B cell (primary cell): ENCODE data around the gene GLG1. TPM values are rescaled to one million over a fixed set of nuclear protein-coding genes. Genes with fewer than 3 reads are reported as not detected.
"Not testable (repeated sequence)": the region's sequence is repeated elsewhere in the genome, so short reads cannot be mapped to it uniquely, and the experiment has no call there.

ENCODE experiments used
- ATAC-seq: fragments of 200-7000 bp; cut with Tn5 transposase; one replicate; pipeline ENCODE4 v1.10.0; 2021; ENCODE audit warnings: low read depth, mild to moderate bottlenecking, moderate number of reproducible peaks, moderate library complexity
- CTCF ChIA-PET: fragments of 350-600 bp; sonication (Branson Sonifier 250); formaldehyde crosslinking; loops from one replicate; lab custom pipeline; 2021; ENCODE audit warnings: antibody characterized with exemption, inconsistent platforms; lab: Charles Lee
- POLR2A ChIA-PET: fragments of 350-600 bp; sonication (Branson Sonifier 250); formaldehyde crosslinking; loops from one replicate; lab custom pipeline; 2021; ENCODE audit warnings: antibody characterized with exemption; lab: Charles Lee
- DNase-seq: peaks from one replicate; pipeline ENCODE4 v3.0.0; 2013
- H2AFZ ChIP-seq: 2 replicates; pipeline ENCODE4 v1.6.1; 2012; ENCODE audit warnings: mild to moderate bottlenecking, low read depth, low read length; ENCODE audit not compliant: insufficient read depth, poor library complexity, severe bottlenecking
- H3K27ac ChIP-seq, 2 donors: 1 replicate in 1 of 2; 2 replicates in 1 of 2; pipeline ENCODE4 v1.5.1; 2012 to 2013; ENCODE audit warnings: low read length in 2 of 2, mild to moderate bottlenecking in 2 of 2, moderate library complexity in 1 of 2
- H3K27me3 ChIP-seq, 4 experiments: fragments of 200-600 bp in 1 of 4; sonication (generic) in 1 of 4; replicated peaks in 1 of 4; 1 replicate in 2 of 4; 2 replicates in 2 of 4; pipeline versions ENCODE4 v1.6.1 to v1.7.0; 2013 to 2016; ENCODE audit warnings: low read length in 3 of 4, mild to moderate bottlenecking in 2 of 4, mixed read lengths in 1 of 4, moderate library complexity in 1 of 4; ENCODE audit not compliant: insufficient read depth in 4 of 4, control insufficient read depth in 3 of 4; ENCODE audit errors: control extremely low read depth in 1 of 4
- H3K36me3 ChIP-seq, 2 experiments: replicated peaks in 1 of 2; 1 replicate in 1 of 2; 2 replicates in 1 of 2; pipeline versions ENCODE4 v1.6.1 to v1.7.1; 2013; ENCODE audit warnings: low read length in 1 of 2; ENCODE audit not compliant: insufficient read depth in 2 of 2, control insufficient read depth in 1 of 2; ENCODE audit errors: control extremely low read depth in 1 of 2, extremely low read depth in 1 of 2
- H3K4me1 ChIP-seq, 2 donors: fragments of 200-600 bp in 1 of 2; sonication (generic) in 1 of 2; 1 replicate in 1 of 2; 2 replicates in 1 of 2; pipeline versions ENCODE4 v1.5.1 to v1.6.1; 2013 to 2017; ENCODE audit warnings: low read length in 2 of 2; ENCODE audit not compliant: control insufficient read depth in 2 of 2, insufficient read depth in 2 of 2
- H3K4me2 ChIP-seq: replicated peaks from 2 replicates; pipeline ENCODE3; 2012; ENCODE audit warnings: mild to moderate bottlenecking, low read depth, low read length; ENCODE audit not compliant: poor library complexity, severe bottlenecking
- H3K4me3 ChIP-seq, 5 experiments: fragments of 200-600 bp in 1 of 5; sonication (generic) in 1 of 5; 1 replicate in 3 of 5; 2 replicates in 2 of 5; pipeline versions ENCODE4 v1.5.1 to v1.7.0; 2011 to 2016; ENCODE audit warnings: low read length in 4 of 5, mild to moderate bottlenecking in 4 of 5, low read depth in 2 of 5, control low read depth in 1 of 5, moderate library complexity in 1 of 5; ENCODE audit not compliant: insufficient read depth in 1 of 5; ENCODE audit errors: control extremely low read depth in 1 of 5, extremely low read depth in 1 of 5
- H3K79me2 ChIP-seq: fragments of 200-600 bp; sonication (generic); one replicate; pipeline ENCODE4 v1.6.0; 2016; ENCODE audit warnings: low read length; ENCODE audit not compliant: control insufficient read depth, insufficient read depth
- H3K9ac ChIP-seq: fragments of 200-600 bp; sonication (generic); 2 replicates; pipeline ENCODE4 v1.6.1; 2017; ENCODE audit warnings: mild to moderate bottlenecking, low read length, moderate library complexity
- H3K9me3 ChIP-seq, 3 donors: one replicate each; pipeline versions ENCODE4 v1.6.1 to v1.7.1; 2013; ENCODE audit warnings: low read length in 2 of 3; ENCODE audit not compliant: control insufficient read depth in 2 of 3, insufficient read depth in 1 of 3; ENCODE audit errors: control extremely low read depth in 1 of 3
- H4K20me1 ChIP-seq: 2 replicates; pipeline ENCODE4 v1.6.0; 2012; ENCODE audit warnings: mild to moderate bottlenecking, low read length; ENCODE audit not compliant: insufficient read depth, control insufficient read depth, poor library complexity, severe bottlenecking
- H3K27ac Mint-ChIP-seq: one replicate; pipeline ENCODE4 v1.8.0; 2021; ENCODE audit warnings: mixed read lengths
- H3K27me3 Mint-ChIP-seq: one replicate; pipeline ENCODE4 v1.8.0; 2021; ENCODE audit warnings: mixed read lengths
- H3K4me1 Mint-ChIP-seq: one replicate; pipeline ENCODE4 v1.8.0; 2021; ENCODE audit warnings: mixed read lengths
- H3K4me3 Mint-ChIP-seq: one replicate; pipeline ENCODE4 v1.8.0; 2021; ENCODE audit warnings: mixed read lengths
- H3K9me3 Mint-ChIP-seq: one replicate; pipeline ENCODE4 v1.8.0; 2022; ENCODE audit warnings: mixed read lengths; ENCODE audit not compliant: insufficient read depth
- WGBS: methylation state at CpG from one replicate; pipeline ENCODE4 v1.1.5; 2013; ENCODE audit warnings: missing lambda C conversion rate; ENCODE audit not compliant: insufficient coverage; 5-methylcytosine and 5-hydroxymethylcytosine counted together
- intact Hi-C: fragments of 100-400 bp; cut with micrococcal nuclease; formaldehyde crosslinking; loops from one replicate; pipeline ENCODE4 v1.10.0; 2022
- polyA plus RNA-seq: library from polyadenylated mRNA; depleted of rRNA; stranded (reverse); fragments of >200 nt; gene quantifications from 2 replicates; pipeline ENCODE4 v1.2.3, GENCODE V29; 2012
- total RNA-seq, 2 donors: library from RNA; stranded (reverse); fragments of 120-200 nt in 1 of 2; gene quantifications; 1 replicate in 1 of 2; 2 replicates in 1 of 2; pipeline versions ENCODE4 v1.2.3 to v1.2.4, GENCODE V29; 2013 to 2022

Gene GLG1
- total and polyA plus RNA-seq, 2 donors (not counting 1 experiment from before 2014, with no cell fraction given): 28.3 to 114 TPM

DNA sequence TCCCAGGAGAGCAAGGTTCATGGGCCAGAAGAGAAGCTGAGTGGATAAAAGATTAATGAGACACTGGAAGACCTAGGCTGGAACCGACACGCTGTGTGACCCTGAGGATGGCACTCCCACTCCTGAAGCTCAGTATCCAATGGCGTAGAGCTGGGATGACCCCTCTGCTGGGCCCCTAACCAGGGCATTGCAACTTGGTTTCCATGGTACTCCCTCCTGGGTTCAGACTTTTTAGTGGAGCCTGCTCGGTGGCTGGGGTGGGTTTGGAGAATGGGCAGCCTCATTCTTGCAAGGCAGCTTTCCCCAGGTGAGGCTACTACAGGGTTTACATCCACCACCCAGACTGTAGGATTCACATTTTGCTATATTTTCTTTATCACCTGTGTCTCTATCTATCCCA is 183.2 kb downstream of the GLG1 start:
- CTCF ChIA-PET, ATAC-seq, H2AFZ ChIP-seq, H3K4me3 Mint-ChIP-seq, H3K27ac ChIP-seq, H3K4me1 ChIP-seq, H3K4me1 Mint-ChIP-seq, intact Hi-C loops, H3K27me3 Mint-ChIP-seq, H3K27me3 ChIP-seq, H3K79me2 ChIP-seq, DNase-seq, H3K4me2 ChIP-seq, H3K9ac ChIP-seq, H4K20me1 ChIP-seq, H3K27ac Mint-ChIP-seq, H3K9me3 Mint-ChIP-seq, H3K36me3 ChIP-seq, H3K4me3 ChIP-seq, H3K9me3 ChIP-seq: not testable (repeated sequence)
- POLR2A ChIA-PET: interaction anchor here (0.7 kb wide), 1 partner anchor 31 kb away, joined by 6 read pairs; no protein-coding TSS in a partner anchor
- WGBS: no CpG with 5 or more reads among the region's 4 CpGs

DNA sequence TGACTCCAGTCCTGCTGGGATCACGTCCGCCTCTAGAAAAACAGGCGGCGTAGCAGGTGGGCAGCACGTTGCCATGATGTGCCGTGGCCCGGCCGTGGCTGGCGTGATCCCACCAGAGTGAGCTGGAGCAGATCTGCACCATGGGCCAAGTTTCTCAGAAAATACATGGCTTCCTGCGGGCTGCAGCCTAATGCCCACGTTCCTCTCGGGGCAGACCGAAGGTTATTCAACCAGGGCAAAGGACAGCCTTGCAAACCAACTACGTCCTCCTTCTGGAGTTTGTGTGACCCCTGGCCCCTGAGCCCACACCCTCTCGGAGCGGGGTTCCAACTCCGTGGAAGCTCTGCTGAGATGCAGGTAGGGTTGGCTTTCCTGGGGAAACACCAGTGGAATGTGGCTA is 184.8 kb downstream of the GLG1 start:
- ATAC-seq, H3K27ac Mint-ChIP-seq, H3K4me1 Mint-ChIP-seq, H3K79me2 ChIP-seq, H3K27me3 Mint-ChIP-seq, H3K9me3 Mint-ChIP-seq, H3K4me3 ChIP-seq, H3K27ac ChIP-seq, H3K36me3 ChIP-seq, H2AFZ ChIP-seq, CTCF ChIA-PET, H3K9ac ChIP-seq, H3K4me1 ChIP-seq, DNase-seq, intact Hi-C loops, H4K20me1 ChIP-seq, H3K4me3 Mint-ChIP-seq, H3K4me2 ChIP-seq, H3K27me3 ChIP-seq, POLR2A ChIA-PET, H3K9me3 ChIP-seq: not testable (repeated sequence)
- 83% methylated on average over 2 of the region's 17 CpGs for WGBS

DNA sequence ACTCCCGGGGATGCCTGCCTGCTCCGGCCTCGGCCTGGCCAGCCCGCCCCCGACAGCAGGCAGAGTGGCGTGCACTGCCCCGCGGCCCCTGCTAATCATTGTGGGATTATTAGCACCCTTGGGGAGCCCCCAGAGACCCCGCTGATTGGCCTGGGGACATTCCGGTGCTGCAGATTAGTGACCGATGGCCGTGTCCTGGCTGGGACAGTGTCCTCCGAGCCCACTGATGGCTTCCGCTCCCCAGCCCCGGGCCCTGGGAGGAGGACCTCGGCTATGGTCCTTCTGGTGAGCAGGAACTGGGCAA is 185.5 kb downstream of the GLG1 start:
- H3K27me3 ChIP-seq, ATAC-seq, POLR2A ChIA-PET, H3K9me3 Mint-ChIP-seq, H3K27ac Mint-ChIP-seq, H3K9me3 ChIP-seq, intact Hi-C loops, H3K4me3 ChIP-seq, H4K20me1 ChIP-seq, DNase-seq, H3K4me1 ChIP-seq, H2AFZ ChIP-seq, H3K4me2 ChIP-seq, CTCF ChIA-PET, H3K27ac ChIP-seq, H3K4me3 Mint-ChIP-seq, H3K36me3 ChIP-seq, H3K27me3 Mint-ChIP-seq, H3K4me1 Mint-ChIP-seq, H3K79me2 ChIP-seq, H3K9ac ChIP-seq: not testable (repeated sequence)
- WGBS: 75% methylated on average over 5 of the region's 16 CpGs

DNA sequence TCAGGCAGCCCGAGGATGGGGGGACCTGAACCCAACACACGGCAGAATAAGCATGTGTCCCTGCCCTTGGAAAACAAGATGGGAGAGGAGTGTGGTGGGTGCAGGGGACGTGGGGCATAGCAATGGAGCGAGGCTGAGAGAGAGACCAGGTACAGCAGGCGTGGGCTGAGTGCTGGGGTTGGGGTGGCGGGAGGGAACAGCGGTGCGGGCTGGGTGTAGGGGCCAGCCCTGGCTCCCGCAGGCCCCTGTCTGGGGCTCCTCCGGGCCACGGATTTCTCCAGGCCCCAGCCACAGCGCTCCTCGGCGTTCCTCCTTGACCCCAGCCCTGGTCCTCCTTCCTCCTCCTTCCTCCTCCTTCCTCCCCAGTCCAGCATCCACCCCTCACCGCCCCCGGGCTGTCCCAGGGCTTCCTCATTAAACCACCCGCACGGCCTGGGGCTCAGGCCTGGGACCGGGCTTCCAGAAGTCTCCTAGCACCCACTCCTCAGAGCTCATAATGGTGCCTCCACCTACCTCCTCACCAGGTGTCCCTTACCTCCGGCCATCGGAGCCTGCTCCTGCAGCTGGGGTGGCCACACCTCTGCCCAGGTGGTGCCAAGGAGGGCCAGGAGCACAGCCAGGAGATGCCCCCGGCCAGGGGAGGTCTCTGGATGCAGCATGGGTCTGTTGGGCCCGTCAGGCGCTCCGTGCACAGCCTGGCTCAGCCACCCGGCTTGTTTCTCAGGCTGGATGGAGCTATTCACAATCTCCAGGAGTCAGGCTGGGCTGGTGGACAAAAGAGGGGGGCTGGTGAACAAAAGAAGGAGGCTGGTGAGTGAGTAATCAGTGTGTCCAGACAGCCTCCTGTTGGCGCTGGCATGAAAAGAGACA is 186.1 kb downstream of the GLG1 start, which contains the start of gene CLEC18B:
TSS of gene CLEC18B (minus strand) at position 867 of the 870 bp plus-strand sequence. CDS start at position 659, 208 bp downstream.
- H3K4me2 ChIP-seq, H3K9ac ChIP-seq, H3K27ac ChIP-seq, H3K4me3 ChIP-seq, H3K27me3 ChIP-seq, H3K4me1 ChIP-seq, H3K4me3 Mint-ChIP-seq, H3K9me3 ChIP-seq, CTCF ChIA-PET, H4K20me1 ChIP-seq, H3K9me3 Mint-ChIP-seq, H3K79me2 ChIP-seq, DNase-seq, H3K36me3 ChIP-seq, intact Hi-C loops, POLR2A ChIA-PET, ATAC-seq, H3K27me3 Mint-ChIP-seq, H3K4me1 Mint-ChIP-seq, H2AFZ ChIP-seq, H3K27ac Mint-ChIP-seq: not testable (repeated sequence)
- WGBS: no CpG with 5 or more reads among the region's 27 CpGs
